ENCODE data around the gene MSL2. TPM values are rescaled to one million over a fixed set of nuclear protein-coding genes. Genes with fewer than 3 reads are reported as not detected.
A peak's percentile ranks its signal among the peaks of the same experiment; 100 is the strongest.

MSL2 gene
- total and polyA plus RNA-seq, 2 donors (not counting 1 experiment from before 2014, with no cell fraction given): 25.8 to 97.1 TPM

DNA sequence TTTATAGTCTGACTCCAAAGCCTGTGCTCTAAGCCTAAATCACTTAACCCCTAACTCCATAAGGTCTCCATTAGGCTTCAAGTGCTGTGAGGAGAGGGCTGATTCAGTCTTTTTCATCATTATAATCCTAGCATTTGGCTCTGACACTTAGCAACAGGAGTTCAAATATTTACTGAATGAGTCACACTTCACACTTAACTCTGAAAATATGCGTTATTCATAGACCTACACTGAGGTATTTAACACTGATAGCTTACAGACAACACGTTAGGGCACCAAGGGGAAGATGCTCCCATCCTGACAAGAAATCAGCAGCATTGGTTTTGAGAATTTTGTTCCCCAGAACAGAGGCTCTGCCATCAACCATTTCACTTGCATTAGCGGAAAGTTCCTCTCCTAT lies 53.5 kb downstream of the MSL2 start:
- ATAC-seq (ENCODE audit: low read depth) (no peak), DNase-seq (no peak)
- H3K9me3 Mint-ChIP-seq (ENCODE audit: insufficient read depth): no peaks in the 10 kb centered on the region
- Histone ChIP-seq H3K4me3 (ENCODE audit: control extremely low read depth in 1 of 5, extremely low read depth in 1 of 5, insufficient read depth in 1 of 5, low read depth in 2 of 5, low read length in 4 of 5) (no peak overlapping the region), H3K4me1 (ENCODE audit: control insufficient read depth in 2 of 2, insufficient read depth in 2 of 2, low read length in 2 of 2) (no peaks in the 10 kb centered on the region), H3K27ac (ENCODE audit: low read length in 2 of 2) (no peak overlapping the region), H3K4me2 (replicated peaks; ENCODE audit: low read depth, low read length, poor library complexity, severe bottlenecking) (no peak overlapping the region), H3K9ac (ENCODE audit: low read length) (no peak overlapping the region), H3K36me3 (replicated peaks in 1 of 2; ENCODE audit: control extremely low read depth in 1 of 2, control insufficient read depth in 1 of 2, extremely low read depth in 1 of 2, insufficient read depth in 2 of 2, low read length in 1 of 2) (no peaks in the 10 kb centered on the region), H3K9me3 (ENCODE audit: control extremely low read depth in 1 of 3, control insufficient read depth in 2 of 3, insufficient read depth in 1 of 3, low read length in 2 of 3) (no peaks in the 10 kb centered on the region), H4K20me1 (ENCODE audit: control insufficient read depth, insufficient read depth, low read length, poor library complexity, severe bottlenecking) (peaks cover 13% of the 10 kb centered on the region), H2AFZ (ENCODE audit: insufficient read depth, low read depth, low read length, poor library complexity, severe bottlenecking) (no peak overlapping the region), H3K79me2 (ENCODE audit: control insufficient read depth, insufficient read depth, low read length) (no peaks in the 10 kb centered on the region), H3K27me3 (replicated peaks in 1 of 4; ENCODE audit: control extremely low read depth in 1 of 4, control insufficient read depth in 3 of 4, insufficient read depth in 4 of 4, low read length in 3 of 4) (no peaks in the 10 kb centered on the region)
- no peak for TF ChIP-seq EZH2 (IDR thresholded peaks at IDR 0.05; ENCODE audit: borderline replicate concordance, insufficient read depth, low read depth, low read length, poor library complexity, severe bottlenecking)
- TF ChIP-seq, protein P1, sequence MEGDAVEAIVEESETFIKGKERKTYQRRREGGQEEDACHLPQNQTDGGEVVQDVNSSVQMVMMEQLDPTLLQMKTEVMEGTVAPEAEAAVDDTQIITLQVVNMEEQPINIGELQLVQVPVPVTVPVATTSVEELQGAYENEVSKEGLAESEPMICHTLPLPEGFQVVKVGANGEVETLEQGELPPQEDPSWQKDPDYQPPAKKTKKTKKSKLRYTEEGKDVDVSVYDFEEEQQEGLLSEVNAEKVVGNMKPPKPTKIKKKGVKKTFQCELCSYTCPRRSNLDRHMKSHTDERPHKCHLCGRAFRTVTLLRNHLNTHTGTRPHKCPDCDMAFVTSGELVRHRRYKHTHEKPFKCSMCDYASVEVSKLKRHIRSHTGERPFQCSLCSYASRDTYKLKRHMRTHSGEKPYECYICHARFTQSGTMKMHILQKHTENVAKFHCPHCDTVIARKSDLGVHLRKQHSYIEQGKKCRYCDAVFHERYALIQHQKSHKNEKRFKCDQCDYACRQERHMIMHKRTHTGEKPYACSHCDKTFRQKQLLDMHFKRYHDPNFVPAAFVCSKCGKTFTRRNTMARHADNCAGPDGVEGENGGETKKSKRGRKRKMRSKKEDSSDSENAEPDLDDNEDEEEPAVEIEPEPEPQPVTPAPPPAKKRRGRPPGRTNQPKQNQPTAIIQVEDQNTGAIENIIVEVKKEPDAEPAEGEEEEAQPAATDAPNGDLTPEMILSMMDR (IDR thresholded peaks at IDR 0.05): no peak
- H3K4me1 Mint-ChIP-seq: peaks cover 5% of the 10 kb centered on the region
- WGBS (ENCODE audit: insufficient coverage): 100% methylated on average over 1 of the region's 3 CpGs
- no peaks in the 10 kb centered on the region for H3K27me3 Mint-ChIP-seq
- no peak overlapping the region for H3K4me3 Mint-ChIP-seq
- ChIA-PET CTCF (no interaction called here), POLR2A (no interaction called here)
- peak overlapping the region; percentile 26 for H3K27ac Mint-ChIP-seq
- intact Hi-C loops (cut with micrococcal nuclease): no loop called here

DNA sequence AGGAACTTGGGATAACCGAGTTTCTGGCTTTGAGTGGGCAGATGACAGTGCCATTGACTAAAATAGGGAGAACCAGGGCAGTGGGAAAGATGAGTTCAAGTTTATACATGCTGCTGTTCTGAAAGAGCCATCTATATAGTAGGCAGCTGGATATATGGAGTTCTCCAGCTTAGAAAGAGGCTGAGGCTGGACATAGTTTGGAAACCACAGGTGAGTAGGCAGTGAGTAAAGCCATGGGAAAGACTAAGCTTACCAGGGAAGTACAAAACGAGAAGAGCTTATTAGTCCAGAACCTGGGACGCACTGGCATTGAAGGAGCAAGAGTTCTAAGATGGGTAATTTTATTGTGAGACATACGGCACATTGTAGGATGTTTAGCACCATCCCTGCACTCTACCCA lies 54.2 kb downstream of the MSL2 start:
- Histone ChIP-seq H3K27me3 (replicated peaks in 1 of 4; ENCODE audit: control extremely low read depth in 1 of 4, control insufficient read depth in 3 of 4, insufficient read depth in 4 of 4, low read length in 3 of 4) (no peaks in the 10 kb centered on the region), H4K20me1 (ENCODE audit: control insufficient read depth, insufficient read depth, low read length, poor library complexity, severe bottlenecking) (peaks cover 8% of the 10 kb centered on the region), H3K4me2 (replicated peaks; ENCODE audit: low read depth, low read length, poor library complexity, severe bottlenecking) (no peak overlapping the region), H3K9ac (ENCODE audit: low read length) (no peak overlapping the region), H3K4me1 (ENCODE audit: control insufficient read depth in 2 of 2, insufficient read depth in 2 of 2, low read length in 2 of 2) (no peaks in the 10 kb centered on the region), H3K36me3 (replicated peaks in 1 of 2; ENCODE audit: control extremely low read depth in 1 of 2, control insufficient read depth in 1 of 2, extremely low read depth in 1 of 2, insufficient read depth in 2 of 2, low read length in 1 of 2) (no peaks in the 10 kb centered on the region), H2AFZ (ENCODE audit: insufficient read depth, low read depth, low read length, poor library complexity, severe bottlenecking) (no peak overlapping the region), H3K4me3 (ENCODE audit: control extremely low read depth in 1 of 5, extremely low read depth in 1 of 5, insufficient read depth in 1 of 5, low read depth in 2 of 5, low read length in 4 of 5) (no peak overlapping the region), H3K9me3 (ENCODE audit: control extremely low read depth in 1 of 3, control insufficient read depth in 2 of 3, insufficient read depth in 1 of 3, low read length in 2 of 3) (no peaks in the 10 kb centered on the region), H3K79me2 (ENCODE audit: control insufficient read depth, insufficient read depth, low read length) (no peaks in the 10 kb centered on the region), H3K27ac (ENCODE audit: low read length in 2 of 2) (no peak overlapping the region)
- no peak for ATAC-seq (ENCODE audit: low read depth)
- intact Hi-C loops (cut with micrococcal nuclease): no loop called here
- CTCF ChIA-PET: no interaction called here
- no peak for TF ChIP-seq EZH2 (IDR thresholded peaks at IDR 0.05; ENCODE audit: borderline replicate concordance, insufficient read depth, low read depth, low read length, poor library complexity, severe bottlenecking)
- TF ChIP-seq, protein P1 (IDR thresholded peaks at IDR 0.05): no peak
- Mint-ChIP-seq H3K4me1 (peaks cover 5% of the 10 kb centered on the region), H3K4me3 (no peak overlapping the region), H3K27ac (no peak overlapping the region), H3K9me3 (ENCODE audit: insufficient read depth) (no peaks in the 10 kb centered on the region), H3K27me3 (no peaks in the 10 kb centered on the region)
- DNase-seq: no peak
- 86% methylated on average over 2 of the region's 4 CpGs for WGBS (ENCODE audit: insufficient coverage)
- POLR2A ChIA-PET: no interaction called here

Data from B cell (primary cell).